Right lobe of liver (tissue), 6 donors: ENCODE measurements around the gene SGCG. TPM values are rescaled to one million over a fixed set of nuclear protein-coding genes. Genes with fewer than 3 reads are reported as not detected.

Experiments
- ATAC-seq, 4 donors: fragments of 200-7000 bp; cut with Tn5 transposase; one replicate each; pipeline ENCODE4 v1.9.1; 2020; ENCODE audit warnings: mild to moderate bottlenecking in 4 of 4, moderate library complexity in 4 of 4
- DNase-seq, 3 donors: peaks; one replicate each; pipeline ENCODE4 v3.0.0-alpha.2; 2020
- H3K27ac ChIP-seq, 3 donors: fragments of 200-600 bp; one replicate each; pipeline ENCODE4 v1.8.0; 2022
- H3K27me3 ChIP-seq, 2 donors: fragments of 200-600 bp; one replicate each; pipeline ENCODE4 v1.8.0; 2022
- H3K36me3 ChIP-seq, 4 donors: fragments of 200-600 bp; sonication (generic) in 1 of 4; one replicate each; pipeline versions ENCODE4 v1.5.1 to v1.8.0; 2017 to 2022; ENCODE audit warnings: control low read depth in 1 of 4
- H3K4me1 ChIP-seq, 4 donors: fragments of 200-600 bp; sonication (generic) in 1 of 4; one replicate each; pipeline versions ENCODE4 v1.5.1 to v1.8.0; 2017 to 2022; ENCODE audit warnings: control low read depth in 1 of 4
- H3K4me3 ChIP-seq, 3 donors: fragments of 200-600 bp; one replicate each; pipeline ENCODE4 v1.8.0; 2022
- H3K9me3 ChIP-seq, 4 donors: fragments of 200-600 bp; sonication (generic) in 1 of 4; one replicate each; pipeline versions ENCODE4 v1.5.1 to v1.8.0; 2017 to 2022; ENCODE audit warnings: control low read depth in 1 of 4
- POLR2A ChIP-seq: fragments of 450-650 bp; IDR thresholded peaks from one replicate; pipeline ENCODE4 v1.6.1; 2017; ENCODE audit warnings: antibody characterized with exemption, mild to moderate bottlenecking
- WGBS: methylation state at CpG from one replicate; pipeline ENCODE4 v1.1.6; 2018; ENCODE audit warnings: low coverage, low lambda C conversion rate; ENCODE audit not compliant: insufficient coverage; ENCODE audit errors: missing lambda C conversion rate; 5-methylcytosine and 5-hydroxymethylcytosine counted together
- intact Hi-C, 2 donors: fragments of 100-400 bp; cut with DNase I; formaldehyde crosslinking; loops; one replicate each; pipeline versions ENCODE4 v1.11.2 to v1.14.1; 2022
- total RNA-seq, 6 experiments: library from RNA; depleted of rRNA in 2 of 6; stranded (reverse); fragments of >200 nt in 2 of 6; fragmentation: NEBNext Ultra II Directional in 3 of 6; extraction: Animal tissue kit (Norgen Biotek cat#: 25700) in 3 of 6; gene quantifications; one replicate each; pipeline versions ENCODE4 v1.1.0 to v1.2.4, GENCODE V29; 2016 to 2023
- TF ChIP-seq, protein P1 (sequence below), 4 donors: fragments of 200-600 bp in 3 of 4; fragments of 450-650 bp in 1 of 4; IDR thresholded peaks; one replicate each; pipeline versions ENCODE4 v1.5.1 to v1.8.0; 2016 to 2022; ENCODE audit warnings: antibody characterized with exemption in 4 of 4, mild to moderate bottlenecking in 2 of 4
- donor health status: DM: no; HTN: yes; CAD: no.
- donor health status: DM: no; HTN: no; CAD: no.
- donor health status: DM: no; HTN: no; CAD: no.
- donor health status: DM: no; HTN: yes; CAD: no.
- donor health status: DM: no; HTN: yes; CAD: no.

Gene SGCG
- total RNA-seq, 6 experiments from 2014 or later: not detected

DNA sequence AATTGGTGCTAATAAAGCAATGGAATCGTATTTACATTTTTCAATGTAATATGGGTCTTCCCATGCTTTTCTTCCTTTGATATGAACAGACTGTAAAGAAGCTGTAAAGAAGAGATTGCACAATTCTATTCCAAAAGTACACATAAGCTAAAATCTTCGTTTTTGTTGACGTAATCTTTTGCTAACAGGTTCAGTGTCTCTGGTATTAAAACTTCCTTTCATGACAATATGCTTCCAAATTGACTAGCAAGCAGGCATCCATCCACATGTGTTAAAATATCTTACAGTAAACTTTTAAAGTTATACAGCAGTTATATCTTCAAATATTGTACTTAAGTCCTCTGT is 19.3 kb upstream of the SGCG start:
- Histone ChIP-seq H3K9me3 (no peaks in the 10 kb centered on the region), H3K27ac (no peak overlapping the region), H3K4me1 (no peaks in the 10 kb centered on the region), H3K27me3 (no peaks in the 10 kb centered on the region), H3K36me3 (no peaks in the 10 kb centered on the region), H3K4me3 (no peak overlapping the region)
- 35% methylated on average over 3 of the region's 3 CpGs for WGBS
- TF ChIP-seq POLR2A: no peak
- TF ChIP-seq, protein P1, sequence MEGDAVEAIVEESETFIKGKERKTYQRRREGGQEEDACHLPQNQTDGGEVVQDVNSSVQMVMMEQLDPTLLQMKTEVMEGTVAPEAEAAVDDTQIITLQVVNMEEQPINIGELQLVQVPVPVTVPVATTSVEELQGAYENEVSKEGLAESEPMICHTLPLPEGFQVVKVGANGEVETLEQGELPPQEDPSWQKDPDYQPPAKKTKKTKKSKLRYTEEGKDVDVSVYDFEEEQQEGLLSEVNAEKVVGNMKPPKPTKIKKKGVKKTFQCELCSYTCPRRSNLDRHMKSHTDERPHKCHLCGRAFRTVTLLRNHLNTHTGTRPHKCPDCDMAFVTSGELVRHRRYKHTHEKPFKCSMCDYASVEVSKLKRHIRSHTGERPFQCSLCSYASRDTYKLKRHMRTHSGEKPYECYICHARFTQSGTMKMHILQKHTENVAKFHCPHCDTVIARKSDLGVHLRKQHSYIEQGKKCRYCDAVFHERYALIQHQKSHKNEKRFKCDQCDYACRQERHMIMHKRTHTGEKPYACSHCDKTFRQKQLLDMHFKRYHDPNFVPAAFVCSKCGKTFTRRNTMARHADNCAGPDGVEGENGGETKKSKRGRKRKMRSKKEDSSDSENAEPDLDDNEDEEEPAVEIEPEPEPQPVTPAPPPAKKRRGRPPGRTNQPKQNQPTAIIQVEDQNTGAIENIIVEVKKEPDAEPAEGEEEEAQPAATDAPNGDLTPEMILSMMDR (IDR thresholded peaks at IDR 0.05): no peak
- DNase-seq (no peak), ATAC-seq (no peak)
- intact Hi-C loops: no loop called here

DNA sequence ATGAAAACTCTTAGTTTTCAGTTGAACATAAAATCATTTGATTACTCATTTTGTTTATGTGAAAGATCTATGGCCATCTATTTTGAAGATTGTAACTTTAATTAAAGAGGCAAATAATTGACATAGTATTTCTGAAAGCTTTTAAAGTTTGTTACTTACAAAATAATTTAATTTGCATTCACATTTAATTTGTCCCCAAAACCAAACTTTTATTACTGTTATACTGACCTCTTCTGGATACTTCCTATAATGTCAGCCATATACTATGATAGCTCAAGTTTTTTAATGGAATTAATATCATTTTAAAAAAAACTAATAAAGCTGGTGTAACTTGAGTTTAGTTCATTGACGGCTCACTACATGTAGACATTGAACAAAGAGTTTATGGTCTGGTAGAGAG is 4.9 kb upstream of the SGCG start:
- intact Hi-C loops: no loop called here
- 0% methylated on average over 1 of the region's 1 CpG for WGBS

DNA sequence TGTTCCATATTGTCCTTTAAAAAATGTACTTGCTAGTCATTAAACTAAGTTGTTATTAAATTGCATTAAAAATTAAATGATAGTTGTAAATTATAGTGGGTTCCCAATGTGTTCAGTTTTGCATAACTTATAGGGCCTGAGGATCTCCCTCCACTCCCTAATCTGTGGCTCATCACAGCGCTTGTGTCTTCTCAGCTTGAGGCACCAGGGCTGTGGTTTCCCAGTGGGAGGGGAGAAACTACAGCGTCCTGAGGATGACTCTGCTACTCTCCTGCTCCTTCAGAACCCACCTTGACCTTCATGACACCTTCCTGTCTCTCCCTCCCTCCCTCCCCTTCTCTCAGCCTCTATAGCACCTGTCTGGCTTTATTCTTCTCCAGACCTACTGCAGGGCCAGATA is 1.4 kb downstream of the SGCG start:
- Histone ChIP-seq H3K27me3 (no peaks in the 10 kb centered on the region), H3K4me1 (no peaks in the 10 kb centered on the region), H3K4me3 (no peak overlapping the region), H3K27ac (no peak overlapping the region), H3K9me3 (no peaks in the 10 kb centered on the region), H3K36me3 (no peaks in the 10 kb centered on the region)
- ATAC-seq: no peak
- WGBS: 58% methylated on average over 2 of the region's 2 CpGs
- intact Hi-C loops: no loop called here
- TF ChIP-seq, protein P1 (IDR thresholded peaks at IDR 0.05): no peak
- TF ChIP-seq POLR2A: no peak
- DNase-seq: no peak

More for the DNA sequence above, 4.9 kb upstream of the SGCG start:
- Histone ChIP-seq H3K4me3 (no peak overlapping the region), H3K9me3 (no peaks in the 10 kb centered on the region), H3K4me1 (no peaks in the 10 kb centered on the region), H3K27me3 (no peaks in the 10 kb centered on the region), H3K36me3 (no peaks in the 10 kb centered on the region), H3K27ac (no peak overlapping the region)
- DNase-seq (no peak), ATAC-seq (no peak)
- no peak for TF ChIP-seq POLR2A
- TF ChIP-seq, protein P1 (IDR thresholded peaks at IDR 0.05): peak in 3 of 4 donors; percentile 20 to 26 (median 21)

DNA sequence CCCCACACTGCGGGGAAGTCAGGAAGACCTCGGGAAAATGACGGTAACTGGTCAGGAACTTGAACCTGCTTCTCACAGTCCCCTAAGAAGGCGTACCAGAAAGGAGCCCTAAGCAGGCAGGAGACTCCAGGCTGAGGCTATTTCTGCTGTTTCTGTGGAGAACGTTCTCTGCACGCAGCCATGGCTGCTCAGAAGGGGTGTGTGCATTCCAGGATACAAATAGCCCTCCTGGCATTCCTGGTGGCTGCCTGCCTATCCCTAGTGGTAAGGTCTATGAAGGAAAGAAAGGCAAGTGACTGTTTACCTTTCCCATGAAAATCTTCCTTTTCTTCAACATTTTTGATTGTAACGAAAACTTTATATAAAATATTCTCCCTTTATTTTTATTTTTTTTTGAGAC is 2.5 kb downstream of the SGCG start:
- intact Hi-C loops: no loop called here
- no peaks in the 10 kb centered on the region for H3K36me3 ChIP-seq
- WGBS: 69% methylated on average over 7 of the region's 7 CpGs

More for the DNA sequence above, 2.5 kb downstream of the SGCG start:
- H3K27me3 ChIP-seq: no peaks in the 10 kb centered on the region
- H3K4me3 ChIP-seq: no peak overlapping the region
- H3K9me3 ChIP-seq: no peaks in the 10 kb centered on the region
- DNase-seq (no peak), ATAC-seq (no peak)
- H3K4me1 ChIP-seq: no peaks in the 10 kb centered on the region
- TF ChIP-seq, protein P1 (IDR thresholded peaks at IDR 0.05): no peak
- TF ChIP-seq POLR2A: no peak
- H3K27ac ChIP-seq: no peak overlapping the region
